Measurements from ENCODE around the gene SOX2. TPM values are rescaled to one million over a fixed set of nuclear protein-coding genes. Genes with fewer than 3 reads are reported as not detected.

SOX2 gene
- total RNA-seq, 1 experiment from 2014 or later = 189 TPM

- TF ChIP-seq, protein P1, sequence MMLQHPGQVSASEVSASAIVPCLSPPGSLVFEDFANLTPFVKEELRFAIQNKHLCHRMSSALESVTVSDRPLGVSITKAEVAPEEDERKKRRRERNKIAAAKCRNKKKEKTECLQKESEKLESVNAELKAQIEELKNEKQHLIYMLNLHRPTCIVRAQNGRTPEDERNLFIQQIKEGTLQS (CRISPR knock-in tag; conservative IDR thresholded peaks at IDR 0.05) = no peak
- no peak for TF ChIP-seq FOXP1 (CRISPR knock-in tag; IDR thresholded peaks at IDR 0.05; ENCODE audit: borderline replicate concordance)
- peaks cover 40% of the 10 kb centered on the region for H3K4me1 Mint-ChIP-seq
- peaks cover 27% of the 10 kb centered on the region for H3K27me3 Mint-ChIP-seq (ENCODE audit: low read depth)
- H3K27ac Mint-ChIP-seq = no peak overlapping the region
- H3K9me3 Mint-ChIP-seq = no peaks in the 10 kb centered on the region
- no peaks in the 10 kb centered on the region for H3K36me3 Mint-ChIP-seq
- DNase-seq (ENCODE audit: low spot score) (no peak), ATAC-seq (no peak)
- ChIA-PET POLR2A (no interaction called here), CTCF (interaction anchor here (2.1 kb wide), 1 partner anchor 10 kb away, joined by 8 read pairs; no protein-coding TSS in a partner anchor)
- H3K4me3 Mint-ChIP-seq = no peak overlapping the region
Measured at GRCh38 chr3:181692311-181693145, 19.2 kb upstream of the SOX2 start.

GRCh38 chr3:181693280-181693679, 18.4 kb upstream of the SOX2 start:
- CTCF ChIA-PET = interaction anchor here (2.1 kb wide), 1 partner anchor 9 kb away, joined by 8 read pairs; no protein-coding TSS in a partner anchor
- Mint-ChIP-seq H3K4me1 (peaks cover 42% of the 10 kb centered on the region), H3K4me3 (no peak overlapping the region), H3K27ac (no peak overlapping the region), H3K36me3 (no peaks in the 10 kb centered on the region), H3K9me3 (no peaks in the 10 kb centered on the region), H3K27me3 (ENCODE audit: low read depth) (peaks cover 35% of the 10 kb centered on the region)
- TF ChIP-seq ZSCAN18 (CRISPR knock-in tag; IDR thresholded peaks at IDR 0.05) (no peak), IRF2 (CRISPR knock-in tag; IDR thresholded peaks at IDR 0.05; ENCODE audit: borderline replicate concordance, low read depth) (no peak), STAT6 (CRISPR knock-in tag; conservative IDR thresholded peaks at IDR 0.05; ENCODE audit: low read depth) (no peak)
- POLR2A ChIA-PET = no interaction called here
- DNase-seq (ENCODE audit: low spot score) (no peak), ATAC-seq (no peak)

DNA sequence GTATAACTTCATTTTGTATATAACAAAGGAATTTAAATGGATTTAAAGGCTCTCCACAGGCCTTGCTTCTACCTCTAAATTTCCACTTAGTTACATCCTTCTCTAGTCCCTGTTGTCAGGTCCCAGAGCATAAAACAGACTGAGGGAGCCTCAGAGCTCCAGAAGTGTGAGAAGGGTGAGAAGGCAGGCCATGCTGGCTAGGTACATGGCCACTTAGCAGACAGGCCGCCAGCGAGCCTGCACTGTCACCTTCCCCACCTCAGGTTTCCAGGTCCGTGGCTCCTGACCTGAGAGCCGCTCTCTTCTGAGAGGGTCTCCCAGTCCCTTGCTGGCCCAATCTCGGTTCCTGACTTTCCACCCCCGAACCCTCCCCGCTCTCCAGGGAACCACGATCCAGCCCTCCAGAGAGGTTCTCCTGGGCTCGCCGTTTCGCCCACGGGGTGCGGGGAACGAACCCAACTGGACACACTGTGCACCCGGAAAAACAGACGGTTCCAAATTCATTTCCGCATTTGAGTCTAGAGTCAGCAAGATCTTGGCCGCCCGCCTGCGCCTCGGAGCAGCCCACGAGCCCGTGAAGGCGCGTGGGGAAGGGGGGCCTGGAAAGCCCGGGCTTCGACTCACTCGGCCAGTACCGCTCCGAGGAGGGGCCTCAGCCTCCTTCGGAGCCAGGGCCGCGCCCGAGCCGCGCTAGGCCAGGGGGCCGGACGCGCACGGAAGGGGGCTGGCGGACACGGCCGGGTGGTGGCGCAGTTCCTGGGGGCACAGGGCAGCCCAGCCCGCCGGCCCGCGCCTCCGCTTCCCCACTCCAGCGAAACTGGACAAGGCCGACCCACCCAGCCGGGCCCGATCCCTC, 16.7 kb upstream of the SOX2 start:
- H3K27ac Mint-ChIP-seq = no peak overlapping the region
- CTCF ChIA-PET = no interaction called here
- H3K27me3 Mint-ChIP-seq (ENCODE audit: low read depth) = peaks cover 37% of the 10 kb centered on the region
- POLR2A ChIA-PET = no interaction called here
- H3K4me1 Mint-ChIP-seq = peaks cover 52% of the 10 kb centered on the region
- no peaks in the 10 kb centered on the region for H3K9me3 Mint-ChIP-seq
- ATAC-seq (peak; percentile 88), DNase-seq (ENCODE audit: low spot score) (peak; percentile 80)
- peak overlapping the region; percentile 89 for H3K4me3 Mint-ChIP-seq
- no peaks in the 10 kb centered on the region for H3K36me3 Mint-ChIP-seq
- TF ChIP-seq ERG (CRISPR knock-in tag; IDR thresholded peaks at IDR 0.05) = no peak
- TF ChIP-seq ZSCAN18 (CRISPR knock-in tag; IDR thresholded peaks at IDR 0.05) = no peak
- peak; percentile 62; the same call in 1 of the 2 replicates for TF ChIP-seq FOXP1 (CRISPR knock-in tag; IDR thresholded peaks at IDR 0.05; ENCODE audit: borderline replicate concordance)
- TF ChIP-seq, protein P2, sequence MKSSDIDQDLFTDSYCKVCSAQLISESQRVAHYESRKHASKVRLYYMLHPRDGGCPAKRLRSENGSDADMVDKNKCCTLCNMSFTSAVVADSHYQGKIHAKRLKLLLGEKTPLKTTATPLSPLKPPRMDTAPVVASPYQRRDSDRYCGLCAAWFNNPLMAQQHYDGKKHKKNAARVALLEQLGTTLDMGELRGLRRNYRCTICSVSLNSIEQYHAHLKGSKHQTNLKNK (CRISPR knock-in tag; IDR thresholded peaks at IDR 0.05) = no peak
- TF ChIP-seq, protein P3, sequence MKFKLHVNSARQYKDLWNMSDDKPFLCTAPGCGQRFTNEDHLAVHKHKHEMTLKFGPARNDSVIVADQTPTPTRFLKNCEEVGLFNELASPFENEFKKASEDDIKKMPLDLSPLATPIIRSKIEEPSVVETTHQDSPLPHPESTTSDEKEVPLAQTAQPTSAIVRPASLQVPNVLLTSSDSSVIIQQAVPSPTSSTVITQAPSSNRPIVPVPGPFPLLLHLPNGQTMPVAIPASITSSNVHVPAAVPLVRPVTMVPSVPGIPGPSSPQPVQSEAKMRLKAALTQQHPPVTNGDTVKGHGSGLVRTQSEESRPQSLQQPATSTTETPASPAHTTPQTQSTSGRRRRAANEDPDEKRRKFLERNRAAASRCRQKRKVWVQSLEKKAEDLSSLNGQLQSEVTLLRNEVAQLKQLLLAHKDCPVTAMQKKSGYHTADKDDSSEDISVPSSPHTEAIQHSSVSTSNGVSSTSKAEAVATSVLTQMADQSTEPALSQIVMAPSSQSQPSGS (CRISPR knock-in tag; IDR thresholded peaks at IDR 0.05; ENCODE audit: borderline replicate concordance, low read depth) = no peak
- TF ChIP-seq GABPB1 (CRISPR knock-in tag; IDR thresholded peaks at IDR 0.05) = no peak
- no peak for TF ChIP-seq ATF6 (CRISPR knock-in tag; IDR thresholded peaks at IDR 0.05)
- TF ChIP-seq NFE2L1 (CRISPR knock-in tag; IDR thresholded peaks at IDR 0.05) = no peak
- peak; percentile 76; the same call in 1 of the 2 replicates for TF ChIP-seq CREM (CRISPR knock-in tag; IDR thresholded peaks at IDR 0.05)
- TF ChIP-seq ZNF263 (CRISPR knock-in tag; IDR thresholded peaks at IDR 0.05; ENCODE audit: low read depth) = no peak; the same call in 1 of the 2 replicates

All from WTC11 (cell line).